NCI-H187 treated with DMSO at 0.1 percent for 48 hours (cell line): ENCODE results near the gene RAB3B.
"Not testable (repeated sequence)": the region's sequence is repeated elsewhere in the genome, so short reads cannot be mapped to it uniquely, and the experiment has no call there.

Experiments
- DNase-seq: peaks from one replicate; lab custom pipeline; 2025; lab: John Stamatoyannopoulos, UW

RAB3B gene

DNA sequence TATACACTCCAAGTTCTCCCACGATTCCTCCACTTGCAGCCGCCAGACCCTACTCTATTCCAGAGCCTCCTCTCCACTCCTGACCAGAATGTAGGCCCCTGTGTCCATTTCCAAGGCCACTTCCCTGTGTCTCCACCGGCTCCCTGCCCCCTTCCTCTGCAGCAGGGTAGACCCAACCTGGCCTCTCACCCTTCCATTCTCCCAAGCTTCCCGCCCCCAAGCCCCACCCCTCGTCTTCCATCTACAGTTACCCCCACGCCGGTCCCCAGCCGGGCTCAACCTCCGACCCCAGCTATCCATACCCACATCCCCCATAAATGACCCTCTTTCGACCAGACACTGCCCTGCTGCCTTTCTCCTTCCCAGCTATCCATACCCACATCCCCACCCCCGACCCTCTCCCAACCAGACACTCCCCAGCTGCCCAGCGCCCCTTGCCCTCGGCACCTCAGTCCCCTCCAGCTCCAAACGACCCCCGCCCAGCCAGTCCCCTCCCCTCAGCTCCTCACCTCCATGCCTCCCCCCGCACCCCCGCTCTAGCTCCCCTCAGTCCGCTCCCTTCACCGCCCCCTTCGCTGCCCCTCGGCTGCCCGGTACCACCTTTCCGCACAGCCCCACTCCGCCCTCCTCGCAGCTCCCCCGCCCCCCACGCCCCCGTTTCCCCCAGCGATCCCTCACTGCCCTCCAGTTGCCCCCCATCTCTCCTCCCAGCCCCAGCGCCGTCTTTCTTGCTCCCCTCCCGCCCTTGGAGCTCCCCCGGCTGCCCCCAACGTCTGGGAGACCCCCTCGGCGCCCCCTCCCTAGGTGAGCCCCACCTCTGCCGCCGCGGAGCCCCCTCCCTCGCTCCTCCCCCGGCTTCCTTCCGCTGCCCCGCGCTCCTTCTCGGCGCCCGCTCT, 670 bp downstream of the RAB3B start:
- no peak for DNase-seq

DNA sequence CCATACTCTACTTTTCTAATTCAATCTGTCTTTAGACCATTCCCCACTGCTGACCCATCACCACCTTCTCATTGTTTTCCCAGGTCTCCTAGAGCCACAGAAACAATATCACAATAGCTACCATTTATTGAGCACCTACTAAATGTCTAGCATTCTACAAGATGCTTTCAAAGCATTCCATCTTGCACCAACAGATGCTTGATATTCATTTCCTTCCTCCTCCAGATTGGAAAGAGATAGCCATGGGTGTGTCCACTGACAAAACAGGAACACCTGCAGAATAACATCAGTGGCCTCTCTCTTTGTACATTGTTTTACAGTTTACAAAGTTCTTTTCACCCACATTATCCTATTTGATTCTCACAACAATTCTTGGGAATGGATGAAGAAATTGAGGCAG, 2.2 kb downstream of the RAB3B start:
- no peak for DNase-seq

DNA sequence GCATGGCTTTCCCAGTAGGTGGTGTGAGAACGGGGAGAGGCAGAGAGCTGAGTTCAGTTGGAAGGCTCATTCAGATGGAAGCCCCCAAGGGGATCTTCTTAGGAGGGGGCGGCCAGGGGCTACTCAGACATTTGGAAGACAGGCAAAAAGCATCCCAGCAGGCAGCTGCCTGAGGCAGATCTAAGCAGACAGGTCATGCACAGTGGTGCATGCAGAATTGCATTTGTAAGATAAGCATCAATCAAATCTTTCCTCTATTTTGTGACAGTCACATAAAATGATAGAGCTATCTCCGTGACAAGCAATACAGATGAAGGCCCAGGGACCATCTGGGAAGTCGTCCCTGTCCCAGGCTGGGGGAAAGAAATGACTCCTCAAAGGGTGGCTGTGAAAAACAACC, 3.8 kb downstream of the RAB3B start:
- DNase-seq, result no peak

DNA sequence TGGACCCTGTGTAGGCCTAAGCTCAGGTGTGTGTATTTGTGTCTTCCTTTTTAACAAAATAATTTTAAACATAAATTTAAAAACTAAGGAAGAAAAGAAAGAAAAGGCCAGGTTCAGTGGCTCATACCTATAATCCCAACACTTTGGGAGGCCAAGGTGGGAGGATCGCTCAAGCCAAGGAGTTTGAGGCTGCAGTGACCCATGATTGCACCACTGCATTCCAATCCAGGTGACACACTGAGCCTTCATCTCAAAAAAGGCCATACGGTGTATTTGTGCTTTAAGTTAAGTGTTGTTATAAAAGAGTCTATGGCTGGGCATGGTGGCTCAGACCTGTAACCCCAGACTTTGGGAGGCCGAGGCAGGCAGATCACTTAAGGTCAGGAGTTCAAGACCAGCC, 8.3 kb downstream of the RAB3B start:
- DNase-seq, result no peak

DNA sequence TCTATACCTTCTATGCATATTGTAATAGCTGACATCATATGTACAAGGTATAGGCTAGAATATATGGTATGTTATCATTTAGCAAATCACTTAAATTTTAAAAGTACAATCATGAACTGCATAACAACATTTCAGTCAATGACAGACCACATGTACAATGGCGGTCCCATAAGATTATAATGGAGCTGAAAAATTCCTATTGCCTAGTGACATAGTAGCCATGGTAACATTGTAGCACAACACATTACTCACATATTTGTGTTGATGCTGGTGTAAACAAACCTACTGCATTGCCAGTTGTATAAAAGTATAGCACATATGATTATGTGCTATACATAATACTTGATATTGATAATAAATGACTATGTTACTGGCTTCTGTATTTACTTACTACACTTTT, 8.9 kb downstream of the RAB3B start:
- no peak for DNase-seq

DNA sequence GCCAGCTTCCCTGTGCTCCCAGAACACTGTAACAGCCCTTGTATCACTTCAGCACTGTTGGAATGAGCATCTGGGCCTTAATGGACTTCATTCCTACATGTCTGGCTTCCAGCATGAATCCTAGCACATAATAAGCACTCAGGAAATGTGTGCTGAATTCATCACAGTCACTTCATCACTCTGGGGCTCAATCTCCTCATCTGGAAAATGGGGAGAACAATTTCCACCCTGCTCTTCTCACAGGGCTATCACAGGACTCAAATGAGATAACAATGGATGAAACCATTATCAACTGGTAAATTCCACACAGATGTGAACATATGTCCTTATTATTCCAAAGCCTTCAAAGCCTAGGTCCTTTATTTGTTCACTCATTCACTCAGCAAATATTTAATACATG, 12.4 kb downstream of the RAB3B start:
- DNase-seq, result no peak

DNA sequence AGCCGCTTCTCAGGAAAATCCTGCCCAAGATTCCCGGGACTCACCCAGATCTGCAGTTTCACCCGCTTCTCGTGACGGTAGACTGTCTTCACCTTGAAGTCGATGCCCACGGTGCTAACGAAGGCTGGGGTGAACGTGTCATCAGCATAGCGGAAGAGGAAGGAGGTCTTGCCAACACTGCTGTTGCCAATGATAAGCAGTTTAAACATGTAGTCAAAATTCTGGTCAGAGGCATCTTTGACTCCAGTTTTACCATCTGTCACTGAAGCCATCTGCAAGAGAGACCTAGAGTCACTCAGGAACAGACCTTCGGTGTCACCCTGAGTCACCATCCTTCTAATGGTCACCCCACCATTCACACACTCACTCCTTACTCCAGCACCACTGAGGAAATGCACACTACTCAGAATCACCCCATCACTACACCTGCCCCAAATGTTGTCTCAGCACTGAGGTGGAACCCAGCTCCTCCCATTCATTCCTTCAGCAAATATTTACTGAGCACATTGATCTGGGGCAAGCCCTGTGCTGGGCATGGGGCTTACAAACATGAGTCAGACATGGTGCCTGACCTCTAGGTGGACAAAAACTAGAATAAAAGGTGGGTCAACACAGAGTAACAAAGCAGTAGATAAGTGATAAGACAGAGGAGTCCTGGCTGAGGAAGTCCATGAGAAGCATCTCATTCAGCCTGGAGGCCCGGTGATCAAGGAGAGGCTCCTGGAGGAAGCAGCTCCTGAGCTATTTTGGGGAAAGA, 13.5 kb downstream of the RAB3B start:
- no peak for DNase-seq

DNA sequence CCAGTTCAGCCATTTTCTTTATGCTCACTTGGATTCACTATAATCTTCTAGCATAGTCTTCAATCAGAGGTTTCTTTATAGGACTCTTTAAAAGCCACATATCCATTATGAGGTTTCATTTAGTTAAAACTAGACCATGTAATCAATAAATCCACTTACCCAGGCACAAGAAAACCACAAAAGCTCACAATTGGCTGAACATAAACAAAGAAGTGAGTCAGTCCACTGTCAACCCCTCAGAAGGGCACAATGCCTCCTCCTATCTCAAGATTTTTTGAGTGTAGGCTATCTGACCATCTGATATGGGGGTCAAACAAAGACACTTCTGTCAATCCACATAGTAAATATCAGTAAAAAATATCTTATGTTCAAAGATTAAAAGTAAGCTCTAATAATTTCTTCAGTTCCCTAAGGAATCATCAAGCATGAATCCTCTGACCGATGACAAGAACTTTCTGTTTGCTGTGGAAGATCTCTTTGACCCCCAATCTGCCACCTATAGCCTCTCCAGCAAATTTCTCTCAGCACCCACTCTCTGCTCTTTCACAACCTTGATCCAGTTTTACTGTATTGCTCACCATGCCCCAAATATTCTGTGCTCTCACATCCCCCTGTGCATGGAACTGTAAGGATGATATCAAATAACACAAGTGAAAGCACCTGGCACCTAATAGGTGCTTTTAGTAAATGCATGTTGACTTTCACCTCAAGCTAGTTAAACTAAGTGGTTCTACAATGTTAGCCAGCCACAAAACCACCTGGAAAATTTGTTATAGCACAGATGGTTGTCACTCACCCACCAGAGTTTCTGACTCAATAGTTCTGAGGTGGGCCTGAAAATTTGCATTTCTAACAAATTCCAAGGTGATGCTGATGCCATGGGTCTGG, 16.7 kb downstream of the RAB3B start:
- DNase-seq, result peak; percentile 79

DNA sequence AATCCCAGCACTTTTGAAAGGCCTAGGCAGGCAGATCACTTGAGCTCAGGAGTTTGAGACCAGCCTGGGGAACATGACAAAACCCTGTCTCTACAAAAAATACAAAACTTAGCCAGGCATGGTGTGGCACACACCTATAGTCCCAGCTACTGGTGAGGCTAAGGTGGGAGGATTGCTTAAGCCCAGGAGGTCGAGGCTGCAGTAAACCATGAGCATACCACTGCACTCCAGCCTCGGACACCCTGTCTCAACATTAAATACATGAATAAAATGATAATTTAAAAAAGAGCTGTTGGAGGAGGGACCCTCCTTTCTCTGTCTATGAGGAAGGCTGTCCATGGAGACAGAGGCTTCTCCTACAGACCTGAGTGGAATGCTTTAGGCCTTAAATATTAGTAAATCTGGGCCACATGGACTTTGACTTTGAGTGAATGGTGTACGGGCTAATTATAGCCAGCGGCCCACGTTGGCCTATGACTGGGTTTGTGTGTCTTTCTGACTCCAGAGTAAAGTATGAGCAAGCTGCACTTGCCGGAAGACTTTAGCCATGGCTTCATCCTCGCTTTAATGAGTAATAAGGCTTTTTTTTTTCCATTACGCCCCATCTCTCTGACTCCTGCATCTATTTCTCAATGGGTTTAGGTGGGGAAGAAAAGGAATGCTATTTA, 21.3 kb downstream of the RAB3B start:
- DNase-seq, result no peak

DNA sequence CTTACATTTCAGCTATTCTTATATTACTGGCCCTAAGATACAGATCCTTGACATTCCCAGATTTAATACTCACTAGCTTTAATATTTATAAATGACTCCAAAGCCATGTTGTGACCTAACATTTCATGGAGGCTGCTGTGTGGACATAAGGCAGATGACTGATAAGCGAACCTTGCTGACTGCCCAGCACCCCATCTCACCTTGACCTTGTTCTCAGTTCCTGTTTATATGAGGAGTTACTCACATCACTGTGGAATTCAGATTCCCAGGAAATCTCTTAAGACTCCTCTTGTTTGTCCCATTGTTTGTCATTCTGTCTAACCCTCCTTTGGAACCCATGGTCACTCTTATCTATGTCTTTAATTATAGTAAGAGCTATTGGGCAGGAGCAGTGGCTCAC, 21.9 kb downstream of the RAB3B start:
- DNase-seq, result no peak

DNA sequence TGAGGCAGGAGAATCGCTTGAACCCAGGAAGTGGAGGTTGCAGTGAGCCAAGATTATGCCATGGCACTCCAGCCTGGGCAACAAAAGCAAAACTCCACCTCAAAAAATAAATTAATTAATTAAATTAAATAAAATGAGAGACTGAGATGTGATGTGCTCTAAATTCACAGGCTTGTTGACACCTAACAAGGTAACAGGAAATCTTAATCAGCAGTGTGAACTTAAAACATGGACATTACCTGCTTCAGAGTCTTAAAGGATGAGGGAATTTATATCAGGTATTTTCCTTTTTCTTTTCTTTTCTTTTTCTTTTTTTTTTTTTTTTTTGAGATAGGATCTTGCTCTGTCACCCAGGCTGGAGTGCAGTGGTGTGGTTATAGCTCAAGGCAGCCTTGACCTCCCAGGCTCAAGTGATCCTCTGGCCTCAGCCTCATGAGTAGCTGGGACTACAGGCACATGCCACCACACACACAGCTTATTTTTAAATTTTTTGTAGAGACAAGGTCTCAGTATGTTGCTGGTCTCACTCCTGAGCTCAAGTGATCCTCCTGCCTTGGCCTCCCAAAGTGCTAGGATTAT, 23.2 kb downstream of the RAB3B start:
- DNase-seq, result not testable (repeated sequence)

DNA sequence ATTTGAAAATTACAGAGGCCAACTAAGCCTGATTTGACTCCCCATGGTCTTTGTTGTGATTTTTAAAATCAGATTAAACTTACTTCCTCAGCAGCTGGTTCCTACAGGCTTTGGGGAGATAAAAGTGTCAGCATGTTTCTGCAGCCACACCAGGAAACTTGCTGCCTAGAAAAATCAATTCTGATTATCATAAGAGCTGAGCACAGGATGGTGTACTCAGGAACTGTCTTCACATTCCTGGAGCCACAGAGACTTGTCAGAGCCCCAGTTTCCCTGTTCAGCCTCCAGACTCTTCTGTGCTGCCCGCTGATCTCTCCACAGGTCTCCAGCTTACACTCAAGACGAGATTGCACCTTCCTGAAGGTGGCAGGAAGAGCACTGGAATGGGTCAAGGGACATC, 23.9 kb downstream of the RAB3B start:
- no peak for DNase-seq

DNA sequence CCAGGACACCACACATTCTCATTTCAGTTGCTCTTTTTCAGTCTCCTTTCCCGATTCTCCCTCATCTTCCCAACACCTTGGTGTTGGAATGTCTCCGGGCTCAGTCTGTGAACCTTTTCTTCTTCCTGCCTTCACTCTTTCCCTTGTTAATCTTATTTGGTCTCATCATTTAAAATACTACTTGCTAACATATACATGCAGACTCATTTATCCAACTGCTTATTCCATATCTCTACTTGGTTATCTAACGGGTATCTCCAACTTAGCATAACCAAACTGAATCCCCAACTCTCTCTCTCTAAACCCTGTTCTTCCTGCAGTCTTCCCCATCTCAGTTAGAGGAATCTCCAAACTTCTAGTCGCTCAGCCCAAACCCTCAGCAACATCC, 26.2 kb downstream of the RAB3B start:
- no peak for DNase-seq

DNA sequence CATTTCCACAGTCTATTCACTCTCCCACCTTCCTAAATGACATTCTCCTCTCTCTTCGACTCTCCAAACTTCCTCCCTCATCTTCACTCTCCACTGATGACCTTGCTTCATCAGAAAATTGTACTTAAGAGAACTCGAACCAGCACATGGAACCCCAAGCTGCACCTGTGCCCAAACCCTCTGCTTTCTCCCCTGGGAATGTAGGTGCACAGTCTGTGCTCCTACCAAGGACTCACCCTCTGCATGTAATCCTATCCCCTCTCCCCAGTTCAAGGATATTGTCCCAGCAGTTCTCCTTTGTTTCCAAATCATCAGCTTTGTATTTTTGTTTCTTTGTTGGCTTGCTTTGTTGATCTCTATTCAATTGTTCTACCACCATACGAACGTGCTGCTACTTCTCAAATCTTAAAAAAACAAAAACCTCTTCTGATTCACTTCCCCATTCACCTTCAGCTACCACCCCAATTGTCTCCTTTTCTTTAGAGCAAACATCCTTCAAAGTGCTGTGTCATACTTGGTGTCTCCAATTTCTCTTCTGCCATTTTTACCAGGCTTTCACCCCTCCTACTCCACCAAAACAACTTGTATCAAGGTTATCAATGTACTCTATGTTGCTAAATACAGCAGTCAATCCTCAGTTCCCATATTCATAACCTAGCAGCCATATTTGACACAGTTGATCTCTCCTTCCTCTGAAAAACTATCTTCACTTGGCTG, 26.8 kb downstream of the RAB3B start:
- DNase-seq, result peak; percentile 45

DNA sequence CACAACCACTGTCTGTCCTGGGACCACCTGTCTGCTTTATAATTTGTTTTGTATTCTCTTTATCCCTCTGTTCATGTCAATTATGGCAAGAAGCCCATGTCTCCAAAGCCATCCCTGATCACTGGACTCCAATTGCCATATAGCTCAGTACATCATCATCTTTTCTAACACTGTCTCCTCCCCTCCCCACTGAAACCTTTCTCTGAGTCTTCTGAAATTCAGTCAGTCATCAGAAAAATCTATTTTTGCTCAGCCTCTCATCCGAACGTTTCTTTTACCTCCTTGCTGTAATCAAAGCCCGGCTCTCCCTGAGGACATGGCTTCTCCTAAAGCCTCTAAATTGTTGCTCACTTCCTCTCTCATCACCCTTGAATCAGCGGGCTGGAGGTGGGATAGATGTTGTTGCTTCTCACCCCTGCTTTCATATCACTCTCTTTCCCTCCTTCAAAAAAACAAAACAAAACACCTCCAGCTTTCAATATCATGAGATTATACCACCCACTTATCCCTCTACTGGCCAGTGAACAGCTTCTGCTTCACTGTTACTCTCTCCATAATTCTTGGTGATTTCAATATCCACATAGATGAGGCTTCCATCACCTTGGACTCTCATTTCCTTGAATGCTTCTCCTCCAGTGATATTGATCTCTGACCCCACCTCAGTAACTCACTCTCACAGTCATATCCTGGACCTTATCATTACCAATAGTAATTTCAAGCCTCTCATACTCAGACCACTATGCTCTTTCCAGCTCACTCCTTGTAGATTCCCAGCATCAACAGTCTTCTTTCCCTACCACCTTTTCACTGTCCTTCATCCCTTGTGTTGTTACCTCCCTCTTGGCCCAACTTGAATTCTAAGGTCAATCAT, 27.8 kb downstream of the RAB3B start:
- no peak for DNase-seq

DNA sequence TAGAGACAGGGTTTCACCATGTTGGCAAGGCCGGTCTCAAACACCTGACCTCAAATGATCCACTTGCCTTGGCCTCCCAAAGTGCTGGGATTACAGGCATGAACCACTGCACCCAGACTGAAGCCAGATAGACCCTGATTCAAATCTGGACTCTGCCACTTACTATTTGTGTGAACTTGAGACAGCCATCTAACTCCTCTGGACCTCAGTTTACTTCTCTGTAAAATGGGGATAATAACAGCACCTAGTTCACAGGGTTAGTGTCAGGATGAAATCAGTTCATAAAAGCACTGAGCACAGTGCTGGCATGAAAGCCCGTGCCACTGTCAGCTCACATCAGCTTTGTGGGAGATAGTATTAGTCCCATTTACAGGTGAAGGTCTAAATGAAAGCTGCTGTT, 28.5 kb downstream of the RAB3B start:
- no peak for DNase-seq

DNA sequence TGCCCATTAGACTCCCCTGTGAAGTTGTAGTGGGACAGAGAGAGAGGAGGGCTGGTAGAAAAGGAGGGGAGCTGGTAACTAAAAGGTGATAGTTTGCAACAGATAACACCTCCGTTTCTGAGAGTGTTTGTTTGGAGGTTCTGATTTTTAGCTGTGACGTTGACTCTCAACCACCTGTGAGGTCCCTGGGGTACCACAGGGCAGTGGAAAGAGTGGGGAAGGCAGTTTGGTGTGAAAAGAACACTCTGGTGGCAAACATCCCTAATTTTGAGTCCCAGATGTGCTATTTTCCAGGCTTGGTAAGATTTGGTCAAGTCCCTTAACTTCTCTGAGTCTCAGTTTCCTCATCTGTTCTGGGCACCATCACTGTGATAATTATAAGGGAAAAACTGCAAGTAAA, 29.3 kb downstream of the RAB3B start:
- DNase-seq, result no peak

DNA sequence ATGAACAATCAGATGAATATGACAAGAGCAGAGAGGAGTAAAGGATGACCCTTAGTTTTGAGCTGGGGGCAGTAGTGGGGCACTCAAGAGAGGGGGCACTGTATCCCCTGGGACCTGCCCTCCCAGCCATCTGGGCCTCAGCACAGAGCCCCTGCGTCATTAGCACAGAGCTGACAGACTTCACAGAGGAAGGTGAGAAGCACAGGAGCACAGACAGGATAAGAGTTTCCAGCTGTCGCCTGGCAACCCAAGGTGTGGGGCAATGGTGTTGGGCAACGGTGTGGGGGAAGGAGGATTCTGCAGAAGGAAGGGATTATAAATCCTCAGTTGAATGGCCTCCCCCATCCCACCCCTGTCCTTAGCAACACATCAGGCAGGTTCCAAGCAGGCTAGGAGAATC, 30.2 kb downstream of the RAB3B start:
- no peak for DNase-seq

DNA sequence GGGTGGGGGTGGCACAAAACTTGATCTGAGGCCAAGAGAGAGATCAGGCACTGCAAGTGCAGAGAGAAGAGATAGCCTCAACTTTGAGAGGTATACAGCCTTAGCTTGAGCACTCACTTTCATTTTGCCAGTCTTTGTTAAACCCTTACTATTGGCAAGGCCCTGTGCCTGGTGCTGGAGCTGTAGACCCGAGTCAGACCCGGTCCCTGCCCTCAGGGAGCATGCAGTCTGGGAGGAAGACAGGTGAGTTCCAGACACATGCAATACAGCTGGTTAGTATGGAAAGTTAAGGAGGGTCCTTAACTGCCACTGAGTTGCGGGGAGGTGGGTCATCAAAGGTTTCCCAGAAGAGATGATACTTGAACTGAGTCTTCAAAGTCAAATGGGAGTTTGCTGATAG, 31.7 kb downstream of the RAB3B start:
- no peak for DNase-seq

DNA sequence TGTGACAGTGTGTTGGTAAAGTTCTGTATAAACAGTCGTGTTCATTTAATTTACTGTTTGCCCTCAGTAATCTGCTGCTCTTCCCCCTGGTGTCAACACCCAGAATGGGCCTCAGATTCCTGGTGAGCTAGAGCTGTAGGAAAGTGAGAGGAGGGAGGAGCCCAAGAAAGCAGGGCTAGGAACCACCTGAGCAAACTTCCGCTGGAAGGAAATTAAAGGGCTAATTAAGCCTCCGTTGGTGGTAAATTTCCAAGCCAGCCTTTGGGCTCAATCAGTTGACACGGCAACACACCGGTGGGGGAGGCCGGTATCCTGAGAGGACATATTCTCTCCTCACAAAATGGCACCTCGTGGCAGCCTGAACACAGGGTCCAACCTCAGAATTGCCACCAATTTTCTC, 32.9 kb downstream of the RAB3B start:
- no peak for DNase-seq
